HAP-1 (cell line): ENCODE data around the gene RUNX2.

Source experiments
- DNase-seq, 2 experiments: peaks; one replicate each; pipeline ENCODE4 v3.0.0-alpha.2; 2016 to 2020; ENCODE audit warnings: low spot score in 2 of 2
- H3K27me3 ChIP-seq: fragments of 250-450 bp; sonication (Bioruptor Pico); 2 replicates; pipeline ENCODE4 v1.5.1; 2020; ENCODE audit warnings: low read depth, mild to moderate bottlenecking, moderate library complexity
- H3K36me3 ChIP-seq: fragments of 250-450 bp; sonication (Bioruptor Pico); replicated peaks from 2 replicates; pipeline ENCODE4 v1.5.1; 2020; ENCODE audit warnings: mild to moderate bottlenecking
- H3K4me1 ChIP-seq: fragments of 250-450 bp; sonication (Bioruptor Pico); 2 replicates; pipeline ENCODE4 v1.5.1; 2020; ENCODE audit warnings: mild to moderate bottlenecking
- H3K4me3 ChIP-seq: fragments of 250-450 bp; sonication (Bioruptor Pico); 2 replicates; pipeline ENCODE4 v1.5.1; 2020; ENCODE audit warnings: mild to moderate bottlenecking, moderate library complexity
- H3K9me3 ChIP-seq: fragments of 250-450 bp; sonication (Bioruptor Pico); 2 replicates; pipeline ENCODE4 v1.5.1; 2020; ENCODE audit warnings: mild to moderate bottlenecking, moderate library complexity
- in situ Hi-C: fragments of 300-500 bp; cut with MboI; formaldehyde crosslinking; loops from 3 replicates; pipeline ENCODE4 v1.14.3; 2020; ENCODE audit warnings: low sequenced_read_pairs, inconsistent platforms, mixed read lengths

The RUNX2 gene

DNA sequence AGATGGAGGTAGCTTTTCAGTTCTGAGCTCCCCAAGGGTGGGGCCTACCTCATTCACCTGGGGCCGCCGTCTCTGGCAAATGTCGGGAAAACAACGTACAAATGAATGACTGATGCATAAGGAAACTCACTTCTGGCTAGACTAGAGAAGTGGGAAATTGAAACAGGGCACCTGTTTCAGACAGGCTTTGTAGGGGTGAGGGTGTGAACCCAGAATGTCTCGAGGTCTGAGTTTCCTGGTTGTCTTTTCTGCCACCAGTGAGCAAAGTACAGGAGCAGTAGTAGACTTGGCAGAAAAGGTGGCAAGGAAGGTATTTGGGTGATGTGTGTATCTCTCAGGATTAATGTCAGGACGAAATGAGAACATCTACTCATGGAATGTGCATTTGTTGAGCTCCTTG is 379.0 kb downstream of the RUNX2 start:
- Histone ChIP-seq H3K4me1 (no peaks in the 10 kb centered on the region), H3K27me3 (0 out of 2 replicates have a peak, but pooled peaks cover 2% of the 10 kb centered on the region), H3K9me3 (no peaks in the 10 kb centered on the region), H3K36me3 (no peaks in the 10 kb centered on the region), H3K4me3 (no peak overlapping the region)
- in situ Hi-C loops: no loop called here
- DNase-seq: no peak

DNA sequence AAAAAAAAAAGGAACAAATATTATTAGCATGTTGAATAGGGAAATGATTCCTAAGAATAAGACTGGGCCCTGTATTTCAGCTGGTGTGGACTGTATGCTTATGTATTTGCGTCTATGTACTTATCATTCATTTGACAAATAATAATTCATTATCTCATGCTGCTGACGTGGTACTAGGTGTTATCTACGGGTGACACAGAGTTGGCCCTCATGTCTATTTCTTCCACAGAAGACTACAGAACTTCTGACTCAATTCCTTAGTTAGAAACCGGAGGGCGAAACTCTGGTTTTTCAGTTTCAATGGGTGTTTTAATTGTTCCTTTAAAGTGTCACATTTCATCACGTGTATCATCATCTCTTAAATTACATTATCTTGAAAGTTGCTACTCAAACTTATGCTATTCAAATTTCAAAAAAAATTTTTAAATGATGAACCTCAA is 381.7 kb downstream of the RUNX2 start:
- in situ Hi-C loops: loop anchor here (10.0 kb wide), 1 partner anchor 1235 kb away; no protein-coding TSS in a partner anchor
- H3K4me3 ChIP-seq: no peak overlapping the region

GRCh38 chr6:45710304-45710821 is 382.2 kb downstream of the RUNX2 start:
- Histone ChIP-seq H3K4me3 (no peak overlapping the region), H3K27me3 (no peaks in the 10 kb centered on the region), H3K36me3 (no peaks in the 10 kb centered on the region), H3K4me1 (no peaks in the 10 kb centered on the region), H3K9me3 (no peaks in the 10 kb centered on the region)
- no peak for DNase-seq
- in situ Hi-C loops: loop anchor here (10.0 kb wide), 1 partner anchor 1236 kb away; no protein-coding TSS in a partner anchor

More for the DNA sequence above, 381.7 kb downstream of the RUNX2 start:
- no peaks in the 10 kb centered on the region for H3K9me3 ChIP-seq
- H3K4me1 ChIP-seq: no peaks in the 10 kb centered on the region
- H3K36me3 ChIP-seq: no peaks in the 10 kb centered on the region
- no peaks in the 10 kb centered on the region for H3K27me3 ChIP-seq
- no peak for DNase-seq

DNA sequence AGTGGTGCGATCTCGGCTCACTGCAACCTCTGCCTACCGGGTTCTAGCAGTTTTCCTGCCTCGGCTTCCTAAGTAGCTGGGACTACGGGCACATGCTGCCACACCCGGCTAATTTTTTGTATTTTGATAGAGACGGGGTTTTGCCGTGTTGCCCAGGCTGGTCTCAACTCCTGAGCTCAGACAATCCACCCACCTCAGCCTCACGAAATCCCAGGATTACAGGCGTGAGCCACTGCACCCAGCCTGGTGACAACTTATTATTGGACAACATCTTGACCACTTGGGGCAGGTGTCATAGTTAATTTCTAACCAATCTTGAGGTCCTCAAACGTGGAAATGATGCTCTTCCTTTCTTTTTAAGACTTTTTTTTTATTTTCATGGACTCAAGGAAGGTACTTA is 383.9 kb downstream of the RUNX2 start:
- Histone ChIP-seq H3K36me3 (no peaks in the 10 kb centered on the region), H3K27me3 (no peaks in the 10 kb centered on the region), H3K9me3 (no peaks in the 10 kb centered on the region), H3K4me3 (no peak overlapping the region), H3K4me1 (no peaks in the 10 kb centered on the region)
- in situ Hi-C loops: loop anchor here (10.0 kb wide), 1 partner anchor 1237 kb away; no protein-coding TSS in a partner anchor
- DNase-seq: no peak

- no peak for DNase-seq
- Histone ChIP-seq H3K9me3 (no peaks in the 10 kb centered on the region), H3K4me1 (no peaks in the 10 kb centered on the region), H3K36me3 (no peaks in the 10 kb centered on the region), H3K27me3 (no peaks in the 10 kb centered on the region), H3K4me3 (no peak overlapping the region)
- in situ Hi-C loops: loop anchor here (10.0 kb wide), 1 partner anchor 1238 kb away; no protein-coding TSS in a partner anchor
Measured at GRCh38 chr6:45712786-45713185, 384.7 kb downstream of the RUNX2 start.
